Measurements from ENCODE around the gene FSTL4. TPM values are rescaled to one million over a fixed set of nuclear protein-coding genes. Genes with fewer than 3 reads are reported as not detected.

Gene FSTL4
- total RNA-seq, 1 donor from 2014 or later = not detected

DNA sequence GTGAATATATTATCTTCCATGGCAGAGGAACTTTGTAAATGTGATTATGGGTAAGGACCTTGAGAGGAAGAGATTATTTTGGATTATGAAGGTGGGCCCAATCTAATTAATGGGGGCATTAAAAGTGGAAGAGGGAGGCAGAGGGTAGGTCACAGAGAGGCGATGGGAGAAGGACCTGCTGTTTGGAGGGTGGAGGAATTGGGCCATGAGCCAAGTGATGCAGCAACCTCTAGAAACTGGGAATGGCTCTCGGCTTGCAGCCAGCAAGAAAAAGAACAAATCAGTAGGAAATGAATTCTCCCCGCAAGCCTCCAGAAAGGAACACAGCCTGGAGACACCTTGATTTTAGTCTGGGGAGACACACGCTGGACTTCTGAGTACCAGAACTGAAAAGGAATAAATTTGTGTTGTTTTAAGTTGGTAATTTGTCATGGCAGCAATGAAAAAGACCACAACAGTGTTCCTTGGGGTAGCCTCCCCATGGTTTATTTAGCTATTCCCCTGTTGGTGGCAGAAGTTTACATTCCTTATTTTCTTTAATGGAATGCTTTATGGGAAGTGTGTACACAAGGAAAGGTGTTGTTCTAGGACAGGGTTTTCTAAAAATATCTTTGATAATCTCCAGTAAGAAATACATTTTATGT, 456.9 kb downstream of the FSTL4 start:
- intact Hi-C loops (cut with DNase I) = no loop called here
- no peak for DNase-seq (ENCODE audit: low spot score)

DNA sequence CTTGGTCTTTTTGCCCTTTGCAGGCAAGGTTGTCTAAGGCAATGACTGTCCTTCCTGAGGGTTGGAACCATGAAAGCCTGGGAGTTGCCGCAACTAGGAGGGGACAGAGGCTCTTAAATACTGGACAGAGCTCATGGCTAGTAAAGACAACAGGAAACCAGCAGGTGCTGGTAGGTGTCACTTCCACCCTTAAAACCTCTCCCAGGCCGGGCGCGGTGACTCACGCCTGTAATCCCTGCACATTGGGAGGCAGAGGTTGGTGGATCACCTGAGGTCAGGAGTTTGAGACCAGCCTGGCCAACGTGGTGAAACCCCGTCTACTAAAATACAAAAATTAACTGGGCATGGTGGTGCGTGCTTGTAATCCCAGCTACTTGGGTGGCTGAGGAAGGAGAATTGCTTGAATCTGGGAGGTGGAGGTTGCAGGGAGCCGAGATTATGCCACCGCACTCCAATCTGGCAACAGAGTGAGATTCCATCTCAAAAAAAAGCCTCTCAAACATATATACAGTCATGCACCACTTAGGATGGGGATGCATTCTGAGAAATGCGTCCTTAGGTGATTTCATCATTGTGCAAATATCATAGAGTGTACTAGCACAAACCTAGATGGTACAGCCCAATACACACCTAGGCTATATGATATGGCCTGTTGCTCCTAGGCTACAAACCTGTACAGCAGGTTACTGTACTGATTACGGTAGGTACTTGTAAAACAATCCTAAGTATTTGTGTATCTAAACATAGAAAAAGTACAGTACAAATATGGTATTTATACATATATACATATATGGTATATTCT, 457.9 kb downstream of the FSTL4 start:
- intact Hi-C loops (cut with DNase I) = no loop called here
- no peak for DNase-seq (ENCODE audit: low spot score)

DNA sequence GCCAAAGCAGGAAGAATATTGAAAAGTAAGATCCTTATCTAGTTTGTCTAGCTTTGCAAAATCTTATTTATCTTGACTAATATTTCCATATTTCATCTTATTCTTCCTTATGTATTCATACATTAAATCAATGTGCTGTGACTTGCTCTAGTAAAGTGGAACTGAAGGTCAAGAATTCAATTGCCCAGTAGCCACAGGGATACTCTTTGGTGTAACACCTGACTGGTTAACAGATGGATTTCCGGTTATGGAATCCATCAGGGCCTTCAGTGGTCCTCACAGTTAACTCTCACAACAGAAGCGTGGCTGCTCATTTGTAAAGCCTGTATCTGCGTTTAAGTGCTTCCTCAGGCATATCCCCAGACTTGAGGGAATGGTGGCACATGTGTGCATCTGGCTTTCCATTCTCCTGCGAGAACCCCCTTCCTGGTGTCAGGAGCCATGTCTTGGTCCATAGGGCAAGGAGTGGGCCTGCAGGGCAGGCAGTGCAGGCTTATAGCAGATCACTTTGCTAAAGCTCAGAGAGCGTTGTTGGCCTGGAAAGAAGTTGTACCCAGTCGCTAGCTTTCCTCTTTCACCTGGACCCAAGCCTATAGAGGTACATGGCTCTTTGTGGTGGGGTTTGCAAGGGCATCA, 461.3 kb downstream of the FSTL4 start:
- intact Hi-C loops (cut with DNase I) = no loop called here

DNA sequence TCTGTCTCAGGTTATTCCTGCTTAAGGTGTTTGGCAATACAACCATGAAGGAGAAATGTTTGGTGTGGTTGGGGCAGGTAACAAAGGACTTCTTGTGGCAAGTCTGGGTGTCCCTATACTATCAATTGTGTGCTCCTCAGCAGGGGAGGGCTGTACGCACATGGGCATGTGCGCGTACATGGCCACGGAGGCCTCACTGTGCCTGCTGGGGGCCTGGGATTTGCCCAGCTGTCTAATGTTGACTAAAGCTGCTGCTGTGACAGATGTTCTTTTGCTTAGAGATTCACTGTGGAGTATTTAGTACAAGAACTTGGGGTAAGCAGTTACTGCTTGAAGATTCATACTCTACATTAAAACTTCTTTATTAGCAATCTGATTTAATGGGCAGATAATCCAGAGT, 463.0 kb downstream of the FSTL4 start:
- intact Hi-C loops (cut with DNase I) = no loop called here
- no peak for DNase-seq (ENCODE audit: low spot score)

More for the DNA sequence above, 461.3 kb downstream of the FSTL4 start:
- DNase-seq (ENCODE audit: low spot score) = no peak

- intact Hi-C loops (cut with DNase I) = no loop called here
- no peak for DNase-seq (ENCODE audit: low spot score)
These were observed 464.4 kb downstream of the FSTL4 start for GRCh38 chr5:133147815-133148567.

- DNase-seq (ENCODE audit: low spot score) = no peak
These were observed 464.9 kb downstream of the FSTL4 start for GRCh38 chr5:133147411-133147810.

More at GRCh38 chr5:133147411-133147810, 464.9 kb downstream of the FSTL4 start:
- intact Hi-C loops (cut with DNase I) = no loop called here

Small RNA genes within 50 kb of the gene (microRNA-seq; reads per million reads assigned to microRNA genes)
- gene MIR1289-2 = not detected

Data from cardiac septum (tissue), 1 donor.